Rectal smooth muscle tissue (tissue), 1 donor: ENCODE measurements around the gene EYS.

Experiments used
- H3K27ac ChIP-seq: one replicate; pipeline ENCODE4 v1.7.0; 2013; ENCODE audit warnings: low read depth, low read length, inconsistent platforms
- H3K27me3 ChIP-seq: one replicate; pipeline ENCODE4 v1.7.0; 2013; ENCODE audit warnings: low read length; ENCODE audit not compliant: control insufficient read depth, insufficient read depth
- H3K36me3 ChIP-seq: one replicate; pipeline ENCODE4 v1.7.0; 2013; ENCODE audit warnings: low read length; ENCODE audit not compliant: control insufficient read depth, insufficient read depth
- H3K4me1 ChIP-seq: one replicate; pipeline ENCODE4 v1.7.0; 2013; ENCODE audit warnings: low read length; ENCODE audit not compliant: control insufficient read depth, insufficient read depth
- H3K4me3 ChIP-seq: one replicate; pipeline ENCODE4 v1.7.0; 2013; ENCODE audit warnings: low read length
- H3K9ac ChIP-seq: one replicate; pipeline ENCODE4 v1.7.0; 2013; ENCODE audit warnings: low read length

EYS gene

GRCh38 chr6:64123761-64124633 is 1583.0 kb downstream of the EYS start:
- Histone ChIP-seq H3K36me3 (no peaks in the 10 kb centered on the region), H3K9ac (no peak overlapping the region), H3K27ac (no peak overlapping the region), H3K4me1 (no peaks in the 10 kb centered on the region), H3K27me3 (no peaks in the 10 kb centered on the region), H3K4me3 (no peak overlapping the region)

DNA sequence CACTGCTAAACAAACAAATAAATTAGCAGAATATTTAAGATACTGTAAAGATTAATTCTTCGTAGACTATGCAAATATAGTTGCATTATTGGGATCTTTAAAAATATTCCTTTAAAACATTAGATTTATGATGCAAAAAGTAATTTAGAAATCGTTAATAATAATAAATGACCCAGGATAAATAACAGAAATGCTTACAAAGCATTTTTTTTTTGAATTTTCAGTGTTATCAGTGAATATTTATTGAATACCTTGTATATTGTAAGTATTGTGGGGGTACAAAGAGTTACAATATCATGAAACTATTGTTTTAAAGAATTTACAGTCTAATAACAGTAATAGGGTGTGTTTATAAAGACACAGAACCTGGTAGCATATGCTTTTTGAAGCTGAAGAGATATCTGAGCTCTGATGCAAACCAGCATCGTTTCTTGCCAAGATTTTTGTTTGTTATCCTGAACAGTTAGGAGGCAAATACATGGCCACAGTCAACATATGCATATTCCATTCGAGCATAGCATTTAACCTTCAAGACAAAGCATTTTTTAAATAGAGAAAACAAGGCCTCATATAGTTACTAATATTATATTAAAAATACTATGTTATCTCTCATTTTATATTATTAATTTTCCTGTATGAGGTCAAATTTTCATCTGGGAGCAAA is 1584.2 kb downstream of the EYS start:
- Histone ChIP-seq H3K4me1 (no peaks in the 10 kb centered on the region), H3K4me3 (no peak overlapping the region), H3K27me3 (no peaks in the 10 kb centered on the region), H3K9ac (no peak overlapping the region), H3K27ac (no peak overlapping the region), H3K36me3 (no peaks in the 10 kb centered on the region)

GRCh38 chr6:64121011-64121565 is 1585.9 kb downstream of the EYS start:
- H3K4me1 ChIP-seq, result no peaks in the 10 kb centered on the region
- H3K4me3 ChIP-seq, result no peak overlapping the region
- no peaks in the 10 kb centered on the region for H3K36me3 ChIP-seq
- no peaks in the 10 kb centered on the region for H3K27me3 ChIP-seq
- H3K27ac ChIP-seq, result no peak overlapping the region
- H3K9ac ChIP-seq, result no peak overlapping the region

- H3K4me3 ChIP-seq, result no peak overlapping the region
- H3K27ac ChIP-seq, result no peak overlapping the region
- H3K27me3 ChIP-seq, result no peaks in the 10 kb centered on the region
- no peaks in the 10 kb centered on the region for H3K4me1 ChIP-seq
- H3K9ac ChIP-seq, result no peak overlapping the region
- no peaks in the 10 kb centered on the region for H3K36me3 ChIP-seq
Measured at GRCh38 chr6:64113704-64114103, 1593.3 kb downstream of the EYS start.

- H3K9ac ChIP-seq, result no peak overlapping the region
- no peaks in the 10 kb centered on the region for H3K36me3 ChIP-seq
- H3K27me3 ChIP-seq, result no peaks in the 10 kb centered on the region
- H3K4me1 ChIP-seq, result no peaks in the 10 kb centered on the region
- H3K27ac ChIP-seq, result no peak overlapping the region
- H3K4me3 ChIP-seq, result no peak overlapping the region
Measured at GRCh38 chr6:64104051-64104450, 1603.0 kb downstream of the EYS start.

GRCh38 chr6:64103480-64103879 is 1603.5 kb downstream of the EYS start:
- no peaks in the 10 kb centered on the region for H3K27me3 ChIP-seq
- no peaks in the 10 kb centered on the region for H3K36me3 ChIP-seq
- no peaks in the 10 kb centered on the region for H3K4me1 ChIP-seq
- H3K9ac ChIP-seq, result no peak overlapping the region
- H3K4me3 ChIP-seq, result no peak overlapping the region
- H3K27ac ChIP-seq, result no peak overlapping the region

- H3K27ac ChIP-seq, result no peak overlapping the region
- no peak overlapping the region for H3K9ac ChIP-seq
- H3K27me3 ChIP-seq, result no peaks in the 10 kb centered on the region
- H3K4me1 ChIP-seq, result no peaks in the 10 kb centered on the region
- H3K4me3 ChIP-seq, result no peak overlapping the region
- no peaks in the 10 kb centered on the region for H3K36me3 ChIP-seq
Measured at GRCh38 chr6:64100702-64101303, 1606.2 kb downstream of the EYS start.

DNA sequence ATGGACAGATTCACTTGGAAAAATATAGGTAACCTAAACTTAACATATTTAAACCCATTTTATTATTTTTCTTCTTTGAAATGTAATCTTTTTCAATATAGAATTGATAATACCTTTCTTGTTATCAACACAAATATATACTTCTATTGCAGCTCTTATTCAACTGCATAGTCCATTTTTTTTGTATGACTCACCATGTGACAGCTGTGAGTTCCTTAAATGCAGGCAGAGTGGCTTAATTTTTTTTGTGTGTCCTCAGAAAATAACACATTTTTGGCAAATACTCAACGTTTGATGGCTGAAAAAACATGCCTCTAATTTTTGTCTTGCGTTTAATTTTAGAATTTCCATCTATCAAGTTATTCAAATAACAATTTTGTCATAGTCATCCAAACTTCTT is 1616.7 kb downstream of the EYS start:
- no peaks in the 10 kb centered on the region for H3K4me1 ChIP-seq
- no peaks in the 10 kb centered on the region for H3K36me3 ChIP-seq
- no peaks in the 10 kb centered on the region for H3K27me3 ChIP-seq
- H3K9ac ChIP-seq, result no peak overlapping the region
- no peak overlapping the region for H3K4me3 ChIP-seq
- no peak overlapping the region for H3K27ac ChIP-seq

DNA sequence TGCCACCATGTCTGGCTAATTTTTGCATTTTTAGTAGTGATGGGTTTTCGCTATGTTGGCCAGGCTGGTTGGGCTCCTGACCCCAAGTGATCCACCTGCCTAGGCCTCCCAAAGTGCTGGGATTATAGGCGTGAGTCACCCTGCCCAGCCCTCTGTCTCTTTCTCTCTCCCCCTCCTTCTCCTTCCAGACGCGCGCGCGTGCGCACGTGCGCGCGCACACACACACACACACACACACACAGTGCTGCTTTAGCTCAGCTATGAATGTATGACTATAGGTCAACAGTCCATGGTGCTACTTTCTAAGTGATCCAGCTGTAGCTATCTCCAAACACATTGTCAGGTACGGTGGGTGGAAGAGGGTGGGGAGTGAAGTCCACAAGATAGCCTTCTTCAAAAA is 1621.9 kb downstream of the EYS start:
- Histone ChIP-seq H3K27me3 (no peaks in the 10 kb centered on the region), H3K4me1 (no peaks in the 10 kb centered on the region), H3K36me3 (no peaks in the 10 kb centered on the region), H3K27ac (no peak overlapping the region), H3K9ac (no peak overlapping the region), H3K4me3 (no peak overlapping the region)

GRCh38 chr6:64084185-64084663 is 1622.8 kb downstream of the EYS start:
- no peaks in the 10 kb centered on the region for H3K27me3 ChIP-seq
- no peak overlapping the region for H3K27ac ChIP-seq
- no peaks in the 10 kb centered on the region for H3K36me3 ChIP-seq
- H3K4me1 ChIP-seq, result no peaks in the 10 kb centered on the region
- no peak overlapping the region for H3K9ac ChIP-seq
- H3K4me3 ChIP-seq, result no peak overlapping the region

- no peaks in the 10 kb centered on the region for H3K27me3 ChIP-seq
- no peaks in the 10 kb centered on the region for H3K4me1 ChIP-seq
- H3K9ac ChIP-seq, result no peak overlapping the region
- H3K4me3 ChIP-seq, result no peak overlapping the region
- no peaks in the 10 kb centered on the region for H3K36me3 ChIP-seq
- H3K27ac ChIP-seq, result no peak overlapping the region
Measured at GRCh38 chr6:64083261-64083660, 1623.8 kb downstream of the EYS start.

DNA sequence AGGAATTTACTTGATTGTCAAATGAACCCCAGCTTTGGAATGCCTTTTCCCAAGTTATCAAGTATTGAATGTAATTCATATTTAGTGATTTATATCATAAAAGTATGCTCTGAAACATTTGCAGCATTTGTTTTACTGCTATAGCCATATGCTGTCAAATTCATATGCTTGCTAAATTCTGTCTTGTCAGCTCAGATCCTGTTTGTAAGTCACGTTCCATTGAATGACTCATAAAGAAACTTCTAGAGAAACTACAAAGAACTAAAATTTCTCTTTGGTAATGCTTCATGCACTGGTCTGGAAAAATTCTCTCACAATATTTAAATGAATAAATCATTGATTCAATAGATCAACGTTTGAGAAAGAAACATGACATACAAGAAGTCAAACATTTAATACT is 1625.6 kb downstream of the EYS start:
- H3K9ac ChIP-seq, result no peak overlapping the region
- no peak overlapping the region for H3K27ac ChIP-seq
- no peaks in the 10 kb centered on the region for H3K27me3 ChIP-seq
- H3K4me1 ChIP-seq, result no peaks in the 10 kb centered on the region
- no peaks in the 10 kb centered on the region for H3K36me3 ChIP-seq
- H3K4me3 ChIP-seq, result no peak overlapping the region
